ENCODE data around the gene CLEC18C. TPM values are rescaled to one million over a fixed set of nuclear protein-coding genes. Genes with fewer than 3 reads are reported as not detected.
"Not testable (repeated sequence)": the region's sequence is repeated elsewhere in the genome, so short reads cannot be mapped to it uniquely, and the experiment has no call there.

CLEC18C gene
- total RNA-seq, 2 donors from 2014 or later, result 0.68 TPM; not detected in 1

DNA sequence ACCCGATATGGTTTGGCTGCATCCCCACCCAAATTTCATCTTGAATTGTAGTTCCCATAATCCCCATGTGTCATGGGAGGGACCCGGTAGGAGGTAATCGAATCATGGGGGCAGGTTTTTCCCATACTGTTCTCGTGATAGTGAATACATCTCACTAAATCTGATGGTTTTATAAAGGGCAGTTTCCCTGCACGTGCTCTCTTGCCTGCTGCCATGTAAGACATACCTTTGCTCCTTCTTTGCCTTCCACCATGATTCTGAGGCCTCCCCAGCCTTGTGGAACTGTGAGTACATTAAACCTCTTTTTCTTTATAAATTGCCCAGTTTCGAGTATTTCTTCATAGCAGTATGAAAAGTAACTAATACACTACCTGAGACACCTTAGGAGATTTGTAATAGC lies 32.8 kb downstream of the CLEC18C start:
- not testable (repeated sequence) for H3K27me3 ChIP-seq (replicated peaks; ENCODE audit: insufficient read depth); H3K4me3 ChIP-seq; H3K4me1 ChIP-seq (ENCODE audit: control insufficient read depth in 1 of 2, low read depth in 2 of 2); H3K9me3 ChIP-seq; ATAC-seq (ENCODE audit: insufficient number of reproducible peaks, low FRiP score, low read depth); H3K27ac ChIP-seq; H3K36me3 ChIP-seq; DNase-seq (ENCODE audit: low spot score)

DNA sequence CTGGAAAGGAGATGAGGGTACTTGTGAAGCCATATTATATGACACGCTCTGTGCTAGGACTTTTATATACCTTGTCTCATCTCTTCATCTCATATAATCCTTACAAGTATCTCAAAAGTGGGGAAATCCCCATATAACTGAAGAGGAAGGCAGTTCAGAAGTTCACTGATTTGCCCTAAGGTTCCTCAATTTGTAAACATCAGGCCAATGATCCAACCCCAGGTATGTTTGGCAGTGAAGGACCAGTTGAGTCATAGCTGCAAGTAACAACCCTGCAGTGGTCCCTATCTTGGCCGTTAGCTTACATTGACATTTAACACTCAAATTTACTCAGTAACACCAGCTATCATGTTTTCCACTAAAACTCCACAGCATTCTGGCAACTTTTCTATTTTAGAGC lies 45.0 kb downstream of the CLEC18C start:
- not testable (repeated sequence) for ATAC-seq (ENCODE audit: insufficient number of reproducible peaks, low FRiP score, low read depth); H3K27ac ChIP-seq; DNase-seq (ENCODE audit: low spot score); H3K9me3 ChIP-seq; H3K4me3 ChIP-seq; H3K27me3 ChIP-seq (replicated peaks; ENCODE audit: insufficient read depth); H3K36me3 ChIP-seq; H3K4me1 ChIP-seq (ENCODE audit: control insufficient read depth in 1 of 2, low read depth in 2 of 2)

DNA sequence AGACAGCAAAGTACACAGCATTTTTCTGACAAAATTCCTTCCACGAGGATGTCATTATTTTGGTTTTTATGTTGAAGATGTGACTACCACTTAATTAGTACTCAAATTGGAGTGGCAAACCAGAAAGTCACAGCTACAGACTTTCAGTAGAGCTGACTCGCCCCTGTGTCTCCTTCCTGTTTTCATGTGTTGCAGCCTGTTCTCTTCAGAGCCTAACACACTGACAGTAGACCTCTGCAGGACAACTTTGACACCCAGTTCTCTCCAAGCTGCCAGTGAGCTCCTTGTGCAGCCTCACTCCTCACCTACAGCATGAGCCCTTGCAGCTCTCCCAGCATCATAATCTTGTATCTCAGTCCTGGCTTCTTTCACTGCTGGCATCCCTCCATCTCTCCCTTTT lies 49.0 kb downstream of the CLEC18C start:
- H3K4me3 ChIP-seq; H3K27me3 ChIP-seq (replicated peaks; ENCODE audit: insufficient read depth); DNase-seq (ENCODE audit: low spot score); ATAC-seq (ENCODE audit: insufficient number of reproducible peaks, low FRiP score, low read depth); H3K27ac ChIP-seq; H3K36me3 ChIP-seq; H3K4me1 ChIP-seq (ENCODE audit: control insufficient read depth in 1 of 2, low read depth in 2 of 2); H3K9me3 ChIP-seq: not testable (repeated sequence)

DNA sequence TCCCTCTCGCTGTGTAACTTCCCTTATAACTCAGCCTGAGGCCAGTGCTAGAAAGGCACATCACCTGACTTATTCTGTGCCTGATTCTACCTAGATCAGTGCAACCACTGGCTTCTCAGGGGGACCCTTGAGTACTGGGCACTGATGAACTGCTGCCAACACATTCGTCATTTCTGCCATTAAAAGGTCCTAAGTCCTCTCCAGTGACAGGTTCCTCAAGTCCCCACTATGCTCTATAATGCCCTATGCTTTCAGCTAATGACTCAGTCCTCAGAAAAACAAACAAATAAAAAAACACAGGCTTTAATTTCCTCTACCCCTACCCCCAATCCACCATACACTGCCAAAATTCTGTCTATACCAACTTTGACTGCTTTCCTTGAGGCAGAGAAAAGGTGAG lies 49.6 kb downstream of the CLEC18C start:
- not testable (repeated sequence) for DNase-seq (ENCODE audit: low spot score); H3K4me3 ChIP-seq; ATAC-seq (ENCODE audit: insufficient number of reproducible peaks, low FRiP score, low read depth); H3K27ac ChIP-seq; H3K4me1 ChIP-seq (ENCODE audit: control insufficient read depth in 1 of 2, low read depth in 2 of 2); H3K27me3 ChIP-seq (replicated peaks; ENCODE audit: insufficient read depth); H3K9me3 ChIP-seq; H3K36me3 ChIP-seq

DNA sequence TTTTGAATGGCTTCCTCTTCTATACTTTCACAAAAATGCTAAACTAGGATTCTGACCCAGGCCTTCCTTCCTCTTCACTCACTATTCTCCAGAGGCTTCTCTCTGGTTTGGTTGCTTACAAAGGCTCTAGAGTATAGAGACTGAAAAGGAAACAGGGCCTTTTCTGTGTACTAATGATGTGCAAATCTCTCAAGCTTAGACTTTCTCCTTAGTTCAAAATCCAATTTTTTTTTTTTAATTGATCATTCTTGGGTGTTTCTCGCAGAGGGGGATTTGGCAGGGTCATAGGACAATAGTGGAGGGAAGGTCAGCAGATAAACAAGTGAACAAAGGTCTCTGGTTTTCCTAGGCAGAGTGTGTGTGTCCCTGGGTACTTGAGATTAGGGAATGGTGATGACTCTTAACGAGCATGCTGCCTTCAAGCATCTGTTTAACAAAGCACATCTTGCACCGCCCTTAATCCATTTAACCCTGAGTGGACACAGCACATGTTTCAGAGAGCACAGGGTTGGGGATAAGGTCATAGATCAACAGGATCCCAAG lies 50.5 kb downstream of the CLEC18C start:
- H3K9me3 ChIP-seq; H3K4me1 ChIP-seq (ENCODE audit: control insufficient read depth in 1 of 2, low read depth in 2 of 2); DNase-seq (ENCODE audit: low spot score); ATAC-seq (ENCODE audit: insufficient number of reproducible peaks, low FRiP score, low read depth); H3K27ac ChIP-seq; H3K4me3 ChIP-seq; H3K27me3 ChIP-seq (replicated peaks; ENCODE audit: insufficient read depth); H3K36me3 ChIP-seq: not testable (repeated sequence)

DNA sequence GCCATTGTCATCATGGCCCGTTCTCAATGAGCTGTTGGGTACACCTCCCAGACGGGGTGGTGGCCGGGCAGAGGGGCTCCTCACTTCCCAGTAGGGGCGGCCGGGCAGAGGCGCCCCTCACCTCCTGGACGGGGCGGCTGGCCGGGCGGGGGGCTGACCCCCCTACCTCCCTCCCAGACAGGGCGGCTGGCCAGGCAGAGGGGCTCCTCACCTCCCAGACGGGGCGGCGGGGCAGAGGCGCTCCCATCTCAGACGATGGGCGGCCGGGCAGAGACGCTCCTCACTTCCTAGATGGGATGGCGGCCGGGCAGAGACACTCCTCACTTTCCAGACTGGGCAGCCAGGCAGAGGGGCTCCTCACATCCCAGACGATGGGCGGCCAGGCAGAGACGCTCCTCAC lies 51.1 kb downstream of the CLEC18C start:
- not testable (repeated sequence) for H3K27me3 ChIP-seq (replicated peaks; ENCODE audit: insufficient read depth); DNase-seq (ENCODE audit: low spot score); H3K9me3 ChIP-seq; H3K4me1 ChIP-seq (ENCODE audit: control insufficient read depth in 1 of 2, low read depth in 2 of 2); ATAC-seq (ENCODE audit: insufficient number of reproducible peaks, low FRiP score, low read depth); H3K27ac ChIP-seq; H3K36me3 ChIP-seq; H3K4me3 ChIP-seq

DNA sequence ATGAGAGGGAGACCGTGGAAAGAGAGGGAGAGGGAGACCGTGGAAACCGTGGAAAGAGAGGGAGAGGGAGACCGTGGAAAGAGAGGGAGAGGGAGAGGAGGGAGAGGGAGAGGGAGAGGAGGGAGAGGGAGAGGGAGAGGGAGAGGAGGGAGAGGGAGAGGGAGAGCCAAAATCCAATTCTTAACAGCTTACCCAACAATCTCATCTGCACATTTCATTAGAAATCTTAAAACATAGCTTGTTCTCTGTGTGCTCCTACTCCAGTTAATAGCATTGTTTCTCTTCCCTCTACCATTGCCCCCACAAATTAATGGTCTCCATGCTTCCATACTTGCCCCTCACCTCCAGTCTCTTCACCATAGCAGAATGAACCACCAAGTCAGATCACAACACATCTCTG lies 51.8 kb downstream of the CLEC18C start:
- not testable (repeated sequence) for ATAC-seq (ENCODE audit: insufficient number of reproducible peaks, low FRiP score, low read depth); H3K27me3 ChIP-seq (replicated peaks; ENCODE audit: insufficient read depth); H3K9me3 ChIP-seq; H3K36me3 ChIP-seq; H3K27ac ChIP-seq; H3K4me3 ChIP-seq; DNase-seq (ENCODE audit: low spot score); H3K4me1 ChIP-seq (ENCODE audit: control insufficient read depth in 1 of 2, low read depth in 2 of 2)

DNA sequence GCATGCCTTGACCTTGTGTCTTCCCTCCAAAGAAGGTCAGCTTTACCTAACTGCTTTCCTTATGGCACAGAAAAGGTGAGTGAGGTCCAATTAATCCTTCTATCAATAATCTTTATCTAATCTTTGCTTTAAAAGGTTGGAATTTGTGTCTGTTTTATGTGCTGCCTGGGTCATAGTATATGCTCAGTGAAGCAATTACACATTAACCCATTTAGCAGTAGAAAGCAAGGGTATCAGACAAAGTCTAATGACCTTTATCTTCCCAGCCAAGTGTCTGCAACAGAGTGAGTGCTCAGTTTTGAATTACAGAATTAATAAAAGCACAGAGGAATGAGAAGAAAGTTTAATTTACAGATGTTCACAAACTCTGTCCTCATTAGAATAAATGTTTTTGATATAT lies 52.4 kb downstream of the CLEC18C start:
- not testable (repeated sequence) for H3K36me3 ChIP-seq; ATAC-seq (ENCODE audit: insufficient number of reproducible peaks, low FRiP score, low read depth); H3K9me3 ChIP-seq; H3K4me3 ChIP-seq; H3K27me3 ChIP-seq (replicated peaks; ENCODE audit: insufficient read depth); H3K27ac ChIP-seq; H3K4me1 ChIP-seq (ENCODE audit: control insufficient read depth in 1 of 2, low read depth in 2 of 2); DNase-seq (ENCODE audit: low spot score)

DNA sequence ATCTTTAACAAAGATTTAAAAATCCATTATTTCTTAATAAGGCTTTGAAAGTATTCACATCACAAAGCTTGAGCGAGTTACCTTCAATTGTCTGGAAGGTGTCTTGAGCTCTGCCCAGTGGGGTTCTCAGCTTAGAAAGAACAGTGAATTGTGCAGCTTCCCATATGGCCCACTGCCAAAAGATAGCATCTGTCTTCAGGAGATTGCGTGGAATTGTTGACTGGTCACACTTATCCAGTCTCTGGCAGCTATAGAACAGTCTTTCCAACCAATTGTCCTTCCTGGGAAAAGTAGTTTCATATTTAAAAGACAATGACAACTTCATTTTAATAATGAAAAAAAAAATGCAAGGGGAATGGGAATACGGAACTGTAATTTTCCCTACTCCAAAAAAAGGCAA lies 58.2 kb downstream of the CLEC18C start:
- not testable (repeated sequence) for H3K4me3 ChIP-seq; H3K27ac ChIP-seq; DNase-seq (ENCODE audit: low spot score); H3K27me3 ChIP-seq (replicated peaks; ENCODE audit: insufficient read depth); H3K4me1 ChIP-seq (ENCODE audit: control insufficient read depth in 1 of 2, low read depth in 2 of 2); H3K9me3 ChIP-seq; ATAC-seq (ENCODE audit: insufficient number of reproducible peaks, low FRiP score, low read depth)
- peaks cover 21% of the 10 kb centered on the region for H3K36me3 ChIP-seq

Other genes with a start within 250 kb of the CLEC18C start
- gene CLEC18A, start 222.5 kb upstream of the CLEC18C start, total RNA-seq, result 10 to 100 TPM; 12.4 to 21.9 TPM
- 10 to 100 TPM; 38.0 to 44.6 TPM for gene PDPR, start 59.5 kb upstream of the CLEC18C start, total RNA-seq
- gene EXOSC6, start 78.2 kb downstream of the CLEC18C start, total RNA-seq, result 10 to 100 TPM; 16.1 to 39.3 TPM
- 10 to 100 TPM; 68.0 to 69.4 TPM for gene AARS1, start 115.7 kb downstream of the CLEC18C start, total RNA-seq
- gene DDX19B, start 125.4 kb downstream of the CLEC18C start, total RNA-seq, result 10 to 100 TPM; 20.7 to 20.8 TPM
- 10 to 100 TPM; 38.7 to 54.4 TPM for gene DDX19A, start 173.1 kb downstream of the CLEC18C start, total RNA-seq

Data from thoracic aorta (tissue), 2 donors.